ENCODE results near the gene IFI35.

The IFI35 gene

DNA sequence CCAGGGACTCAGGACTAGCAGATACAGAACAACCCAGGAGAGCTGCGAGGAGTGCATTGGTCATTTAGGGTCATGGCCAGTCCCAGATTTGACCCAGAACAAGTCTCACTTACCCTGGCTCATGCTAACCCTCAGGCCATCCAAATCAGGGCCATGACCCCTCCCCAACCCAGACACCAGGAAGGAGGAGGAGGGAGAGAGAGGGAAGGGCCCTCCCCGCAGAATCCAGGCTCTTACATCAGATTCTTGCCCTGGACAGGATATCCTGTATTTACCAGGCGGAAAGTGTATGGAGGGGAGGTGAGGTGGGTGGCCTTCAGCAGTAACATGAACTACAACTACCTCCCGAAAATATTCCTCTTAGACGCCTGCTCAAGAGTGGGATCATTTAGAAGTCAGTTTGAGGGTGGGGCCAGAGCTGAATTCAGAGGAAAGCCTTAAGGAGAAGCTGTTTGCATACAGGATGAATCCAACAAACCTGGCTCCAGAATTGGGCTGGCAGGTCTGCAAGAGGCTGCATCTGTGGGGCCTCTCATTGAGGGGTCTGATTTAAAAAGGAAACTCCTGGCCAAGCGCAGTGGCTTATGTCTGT, 13.5 kb downstream of the IFI35 start:
- TF ChIP-seq, protein P1, sequence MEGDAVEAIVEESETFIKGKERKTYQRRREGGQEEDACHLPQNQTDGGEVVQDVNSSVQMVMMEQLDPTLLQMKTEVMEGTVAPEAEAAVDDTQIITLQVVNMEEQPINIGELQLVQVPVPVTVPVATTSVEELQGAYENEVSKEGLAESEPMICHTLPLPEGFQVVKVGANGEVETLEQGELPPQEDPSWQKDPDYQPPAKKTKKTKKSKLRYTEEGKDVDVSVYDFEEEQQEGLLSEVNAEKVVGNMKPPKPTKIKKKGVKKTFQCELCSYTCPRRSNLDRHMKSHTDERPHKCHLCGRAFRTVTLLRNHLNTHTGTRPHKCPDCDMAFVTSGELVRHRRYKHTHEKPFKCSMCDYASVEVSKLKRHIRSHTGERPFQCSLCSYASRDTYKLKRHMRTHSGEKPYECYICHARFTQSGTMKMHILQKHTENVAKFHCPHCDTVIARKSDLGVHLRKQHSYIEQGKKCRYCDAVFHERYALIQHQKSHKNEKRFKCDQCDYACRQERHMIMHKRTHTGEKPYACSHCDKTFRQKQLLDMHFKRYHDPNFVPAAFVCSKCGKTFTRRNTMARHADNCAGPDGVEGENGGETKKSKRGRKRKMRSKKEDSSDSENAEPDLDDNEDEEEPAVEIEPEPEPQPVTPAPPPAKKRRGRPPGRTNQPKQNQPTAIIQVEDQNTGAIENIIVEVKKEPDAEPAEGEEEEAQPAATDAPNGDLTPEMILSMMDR (IDR thresholded peaks at IDR 0.05; ENCODE audit: low read depth, low read length, missing control alignments): no peak
- no peak for DNase-seq (ENCODE audit: extremely low read depth, low read depth)
- no peak overlapping the region for H3K4me3 ChIP-seq (replicated peaks; ENCODE audit: low read depth, low read length)

DNA sequence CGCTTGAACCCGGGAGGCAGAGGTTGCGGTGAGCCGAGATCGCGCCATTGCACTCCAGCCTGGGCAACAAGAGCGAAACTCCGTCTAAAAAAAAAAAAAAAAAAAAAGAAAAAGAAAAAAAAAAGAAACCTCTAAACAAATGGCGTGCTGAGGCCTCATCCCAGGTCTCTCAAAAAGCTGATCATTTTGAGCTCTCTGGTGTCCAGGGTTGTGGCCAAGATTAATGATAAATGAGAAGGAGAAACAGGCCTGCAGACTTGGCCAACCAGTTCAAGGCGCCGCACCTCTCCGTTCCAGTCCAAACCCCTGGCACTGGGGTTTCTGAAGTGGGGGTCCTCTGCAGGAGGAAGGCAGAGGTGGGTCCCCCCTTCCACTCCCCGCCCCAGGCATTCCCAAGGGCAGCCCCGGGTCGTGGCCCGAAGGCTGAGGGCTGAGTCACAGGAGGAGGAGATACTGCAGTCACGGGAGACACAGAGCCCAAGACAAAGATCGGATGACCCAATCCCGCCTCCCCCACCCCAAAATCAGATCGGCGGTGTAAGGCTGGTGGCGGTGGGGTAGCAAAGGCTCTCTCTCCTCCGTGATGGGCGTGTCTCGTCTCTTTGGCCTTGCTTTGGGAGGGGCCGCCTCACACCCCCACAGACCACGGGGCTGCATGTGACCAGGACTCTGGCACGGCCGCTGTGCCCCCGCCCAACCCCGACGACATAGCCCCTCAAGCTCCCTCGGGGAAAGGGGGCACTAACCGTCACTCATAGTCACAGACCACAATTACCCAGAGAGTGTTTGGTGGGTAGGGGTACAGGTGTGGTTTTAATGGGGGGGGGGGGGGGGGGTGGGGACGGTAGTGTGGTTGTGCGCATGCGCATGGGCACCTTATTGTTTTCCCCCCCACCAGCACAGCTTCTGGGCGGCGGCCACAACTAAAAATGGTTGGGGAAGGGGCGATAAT, 14.5 kb downstream of the IFI35 start:
- H3K4me3 ChIP-seq (replicated peaks; ENCODE audit: low read depth, low read length): peak overlapping the region; percentile 97
- TF ChIP-seq, protein P1 (IDR thresholded peaks at IDR 0.05; ENCODE audit: low read depth, low read length, missing control alignments): no peak
- DNase-seq (ENCODE audit: extremely low read depth, low read depth): no peak

DNA sequence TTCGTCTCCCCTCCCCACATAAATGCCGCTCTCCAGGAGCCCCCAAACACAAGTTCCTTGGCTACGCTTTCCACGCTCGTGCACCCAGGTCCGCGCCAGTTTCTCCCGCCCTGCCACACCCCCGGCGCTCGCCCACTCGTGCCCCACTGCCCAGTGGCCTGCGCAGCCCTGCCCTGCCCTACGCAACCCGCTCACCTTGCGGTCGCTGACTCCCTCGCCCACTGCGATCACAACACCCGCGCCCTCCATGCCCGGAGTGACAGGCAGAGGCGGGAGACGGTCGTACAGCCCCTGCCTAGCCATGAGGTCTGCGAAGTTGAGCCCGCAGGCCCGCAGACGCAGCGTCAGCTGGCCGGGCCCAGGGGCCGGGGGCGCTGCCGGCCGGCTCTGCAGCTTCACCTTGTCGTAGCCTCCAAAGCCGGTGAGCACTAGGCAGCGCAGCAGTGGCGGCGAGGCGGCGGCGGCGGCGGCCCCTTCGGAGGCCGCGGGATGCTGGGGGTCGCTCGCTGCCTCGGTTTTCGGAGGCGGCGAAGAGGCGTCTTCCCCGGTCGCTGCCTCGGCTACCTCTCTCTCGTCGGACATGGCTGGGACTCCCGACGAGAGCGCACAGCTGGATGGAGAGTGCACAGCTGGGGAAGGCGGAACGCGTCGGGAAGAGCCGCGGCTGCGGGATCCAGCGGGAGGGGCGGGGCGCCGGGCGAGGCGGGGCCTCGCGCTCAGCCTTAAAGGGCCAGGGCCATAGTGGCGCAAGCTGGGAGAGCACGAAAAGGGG, 15.3 kb downstream of the IFI35 start, which contains the start of gene VAT1:
Gene VAT1 (minus strand): TSS at position 645 of the 772 bp plus-strand sequence. CDS start 63 bp downstream, at position 582.
- H3K4me3 ChIP-seq (replicated peaks; ENCODE audit: low read depth, low read length): peak within 1 kb of the TSS; percentile 97
- TF ChIP-seq, protein P1 (IDR thresholded peaks at IDR 0.05; ENCODE audit: low read depth, low read length, missing control alignments): no peak
- no peak for DNase-seq (ENCODE audit: extremely low read depth, low read depth)

DNA sequence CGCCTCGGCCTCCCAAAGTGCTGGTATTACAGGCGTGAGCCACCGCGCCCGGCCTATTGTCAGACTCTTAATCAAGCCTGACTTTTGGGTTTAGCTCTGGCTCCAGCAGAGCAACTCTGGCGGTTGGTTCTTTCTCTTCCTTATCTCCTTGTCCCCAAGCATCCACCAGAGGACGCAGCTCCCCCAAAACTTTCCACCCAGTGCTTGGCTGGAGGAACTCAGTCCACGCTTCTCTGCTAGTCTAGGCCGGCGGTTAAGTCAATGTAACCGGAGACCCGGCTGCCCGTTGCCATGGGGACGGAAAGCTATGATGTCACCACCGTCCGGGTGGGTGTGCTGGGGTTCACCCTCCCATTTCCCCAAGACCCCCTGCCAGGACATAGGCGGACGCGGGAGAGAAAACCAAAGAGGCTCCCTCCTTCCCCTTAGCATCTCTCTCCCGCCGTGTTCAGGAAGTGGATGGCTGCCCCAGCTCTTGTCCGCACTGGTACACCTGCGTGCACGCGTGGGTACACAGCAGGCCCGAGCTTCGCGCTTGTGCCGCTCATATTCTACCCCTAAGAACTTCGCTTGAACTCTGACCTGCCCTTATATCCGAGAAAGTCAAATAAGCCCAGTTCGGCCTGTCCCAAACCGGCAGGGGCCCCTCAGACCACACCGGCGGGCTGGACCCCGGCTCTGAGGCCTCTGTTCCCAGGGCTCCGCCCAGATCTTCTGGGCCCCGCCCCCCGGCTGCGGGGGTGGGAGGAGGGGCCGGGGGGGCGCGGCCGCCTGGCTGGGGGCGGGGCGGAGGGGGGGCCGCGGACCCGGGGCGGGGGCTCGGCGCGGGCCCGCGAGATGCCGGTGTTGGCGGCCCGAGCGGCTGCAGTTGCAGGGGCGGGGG, 18.1 kb downstream of the IFI35 start, which contains the start of gene RND2:
Gene RND2 (plus strand): TSS at position 825 of the 883 bp plus-strand sequence. CDS start 117 bp downstream, outside the sequence.
- TF ChIP-seq, protein P1 (IDR thresholded peaks at IDR 0.05; ENCODE audit: low read depth, low read length, missing control alignments): peak; percentile 89
- peak; percentile 95 for DNase-seq (ENCODE audit: extremely low read depth, low read depth)
- H3K4me3 ChIP-seq (replicated peaks; ENCODE audit: low read depth, low read length): peak within 1 kb of the TSS; percentile 62

DNA sequence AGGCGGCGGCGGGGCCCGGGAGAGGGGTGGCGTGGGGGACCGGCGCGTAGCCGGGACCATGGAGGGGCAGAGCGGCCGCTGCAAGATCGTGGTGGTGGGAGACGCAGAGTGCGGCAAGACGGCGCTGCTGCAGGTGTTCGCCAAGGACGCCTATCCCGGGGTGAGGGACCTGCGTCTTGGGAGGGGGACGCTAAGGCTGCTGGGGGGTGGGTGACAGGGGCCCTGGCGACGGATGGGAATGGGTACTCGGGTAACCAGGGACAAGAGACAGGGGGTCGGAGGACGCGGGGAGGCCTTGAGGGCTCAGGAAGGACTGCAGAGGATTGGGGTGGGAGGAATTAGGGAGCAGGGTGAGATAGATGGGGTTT, 18.7 kb downstream of the IFI35 start:
- peak overlapping the region; percentile 62 for H3K4me3 ChIP-seq (replicated peaks; ENCODE audit: low read depth, low read length)
- no peak for DNase-seq (ENCODE audit: extremely low read depth, low read depth)
- TF ChIP-seq, protein P1 (IDR thresholded peaks at IDR 0.05; ENCODE audit: low read depth, low read length, missing control alignments): no peak
